Prostate gland (tissue), 1 donor: ENCODE results near the gene RYR3.

Experiments
- POLR2A ChIP-seq: fragments of 450-650 bp; IDR thresholded peaks from one replicate; pipeline ENCODE4 v1.6.1; 2016; ENCODE audit warnings: antibody characterized with exemption, mild to moderate bottlenecking
- POLR2AphosphoS5 ChIP-seq: sonication (generic); formaldehyde crosslinking; IDR thresholded peaks from one replicate; pipeline ENCODE4 v1.6.1; 2017; ENCODE audit warnings: antibody characterized with exemption

GRCh38 chr15:33592864-33593263 lies 282.1 kb downstream of the RYR3 start:
- TF ChIP-seq POLR2A (no peak), POLR2AphosphoS5 (no peak)
